ENCODE data around the gene ACTA2.
A peak's percentile ranks its signal among the peaks of the same experiment; 100 is the strongest.
"Not testable (repeated sequence)": the region's sequence is repeated elsewhere in the genome, so short reads cannot be mapped to it uniquely, and the experiment has no call there.

The ACTA2 gene

DNA sequence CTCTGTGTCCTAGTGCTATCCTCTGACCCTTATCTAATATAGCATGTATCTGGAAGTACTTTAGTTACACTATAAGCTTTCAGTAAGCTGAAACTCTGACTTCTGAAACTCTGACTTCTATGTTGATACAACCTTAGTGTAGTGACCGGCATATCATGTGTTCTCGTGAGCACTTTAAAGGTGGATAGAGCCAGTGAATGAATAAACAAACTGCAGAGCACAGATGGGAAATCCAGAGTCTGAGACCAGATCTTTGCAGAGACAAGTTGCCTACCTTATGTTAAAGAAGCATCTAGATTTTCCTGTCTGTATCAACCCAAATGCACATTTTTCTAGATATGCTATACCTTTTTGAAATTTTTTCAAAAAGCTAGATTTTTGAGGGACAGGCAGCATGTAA is 3.5 kb downstream of the ACTA2 start:
- no peak for DNase-seq

DNA sequence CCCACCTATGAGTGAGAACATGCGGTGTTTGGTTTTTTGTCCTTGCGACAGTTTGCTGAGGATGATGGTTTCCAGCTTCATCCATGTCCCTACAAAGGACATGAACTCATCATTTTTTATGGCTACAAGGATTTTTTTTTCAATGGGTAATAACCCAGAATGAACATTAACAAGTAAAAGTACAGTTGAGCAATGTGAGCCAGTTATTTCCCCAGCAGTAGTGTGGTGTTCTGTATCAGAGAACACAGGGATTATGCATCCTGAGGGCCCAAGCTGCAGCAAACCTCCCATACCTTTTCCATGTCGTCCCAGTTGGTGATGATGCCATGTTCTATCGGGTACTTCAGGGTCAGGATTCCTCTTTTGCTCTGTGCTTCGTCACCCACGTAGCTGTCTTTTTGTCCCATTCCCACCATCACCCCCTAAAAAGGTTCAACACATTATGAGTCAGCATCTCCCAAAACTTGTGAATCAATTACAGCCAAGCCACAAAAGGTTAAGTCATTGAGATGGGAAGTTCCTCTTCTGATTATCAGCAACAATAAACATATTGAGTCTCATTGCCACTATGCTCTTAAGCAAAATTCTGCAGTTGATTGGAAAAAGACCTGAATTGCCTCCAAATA is 5.5 kb downstream of the ACTA2 start:
- DNase-seq, result no peak

DNA sequence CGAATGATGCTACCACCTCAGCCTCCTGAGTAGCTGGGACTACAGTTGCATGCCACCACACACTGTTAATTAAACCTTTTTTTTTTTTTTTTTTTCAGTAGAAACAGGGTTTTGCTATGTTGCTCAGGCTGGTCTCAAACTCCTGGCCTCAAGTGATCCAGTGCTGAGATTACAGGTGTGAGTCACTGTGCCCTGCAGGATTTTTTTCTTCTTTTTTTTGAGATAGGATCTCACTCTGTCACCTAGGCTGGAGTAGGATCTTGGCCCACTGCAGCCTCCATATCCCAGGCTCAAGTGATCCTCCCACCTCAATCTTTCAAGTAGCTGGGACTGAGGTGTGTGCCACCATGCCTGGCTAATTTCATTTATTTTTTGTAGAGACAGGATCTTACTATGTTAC is 6.4 kb downstream of the ACTA2 start:
- DNase-seq, result no peak

DNA sequence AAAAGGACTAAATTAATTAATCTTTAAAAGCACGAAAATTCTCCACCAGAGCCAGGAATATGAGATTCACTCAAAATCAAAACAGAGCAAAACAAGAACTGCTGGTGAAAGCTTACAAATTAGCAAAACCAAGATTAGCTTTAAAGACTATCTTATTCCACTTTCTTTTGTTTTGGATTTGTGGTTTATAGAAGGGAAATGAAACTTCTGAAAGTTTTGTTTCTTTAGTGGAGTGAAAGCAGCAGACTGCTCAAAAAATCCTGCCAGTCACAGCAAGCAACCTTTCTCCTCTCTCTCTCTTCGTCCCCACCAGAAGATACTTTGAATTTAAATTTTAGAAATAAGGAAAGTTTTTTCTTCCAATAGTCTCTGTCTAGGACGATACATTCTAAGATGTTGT is 7.8 kb downstream of the ACTA2 start:
- no peak for DNase-seq

DNA sequence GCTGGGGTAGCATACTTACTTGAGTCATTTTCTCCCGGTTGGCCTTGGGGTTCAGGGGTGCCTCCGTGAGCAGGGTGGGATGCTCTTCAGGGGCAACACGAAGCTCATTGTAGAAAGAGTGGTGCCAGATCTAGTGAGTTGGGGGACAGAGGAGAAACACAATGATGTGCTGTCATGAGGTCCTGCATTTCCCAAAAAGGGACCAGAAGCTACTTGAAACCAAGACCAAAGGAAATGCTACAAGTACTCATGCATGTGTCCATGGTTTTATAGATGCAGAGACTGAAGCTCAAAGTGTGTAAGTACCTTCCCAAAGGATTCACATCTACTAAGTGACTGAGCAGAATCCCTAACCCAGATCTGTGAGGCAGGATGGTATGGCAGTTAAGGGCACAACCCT is 8.8 kb downstream of the ACTA2 start:
- DNase-seq, result no peak

DNA sequence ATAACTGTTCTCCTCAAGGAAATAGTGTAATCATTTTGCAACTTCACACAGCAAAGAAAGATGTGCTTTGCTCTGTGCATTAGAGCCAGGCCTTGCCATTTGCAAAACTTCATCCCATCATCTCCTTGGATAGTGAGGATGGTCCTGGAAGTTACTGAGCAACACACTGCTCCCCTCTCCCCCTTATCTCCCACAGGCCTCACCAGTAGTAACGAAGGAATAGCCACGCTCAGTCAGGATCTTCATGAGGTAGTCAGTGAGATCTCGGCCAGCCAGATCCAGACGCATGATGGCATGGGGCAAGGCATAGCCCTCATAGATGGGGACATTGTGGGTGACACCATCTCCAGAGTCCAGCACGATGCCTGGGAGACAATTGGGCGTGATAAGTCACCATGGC is 11.5 kb downstream of the ACTA2 start:
- DNase-seq, result no peak

DNA sequence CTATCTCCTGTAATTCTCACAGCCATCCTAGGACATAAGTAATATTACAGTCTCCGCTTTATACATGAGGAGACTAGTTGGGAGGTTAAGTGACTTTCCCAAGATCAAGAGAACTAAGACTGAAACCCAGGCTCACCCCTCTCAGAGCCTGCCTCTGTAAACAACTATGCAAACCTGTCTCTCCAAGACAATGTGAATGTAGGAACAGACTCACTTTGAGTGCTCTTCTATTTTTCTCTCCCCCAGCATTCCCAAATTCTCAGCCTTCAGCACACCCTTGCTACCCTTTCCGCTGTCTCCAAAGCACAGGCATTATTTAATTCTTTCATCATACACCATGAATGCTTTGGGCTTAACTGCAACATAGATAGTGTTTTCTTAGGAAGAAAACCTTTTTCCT is 13.6 kb downstream of the ACTA2 start:
- no peak for DNase-seq

DNA sequence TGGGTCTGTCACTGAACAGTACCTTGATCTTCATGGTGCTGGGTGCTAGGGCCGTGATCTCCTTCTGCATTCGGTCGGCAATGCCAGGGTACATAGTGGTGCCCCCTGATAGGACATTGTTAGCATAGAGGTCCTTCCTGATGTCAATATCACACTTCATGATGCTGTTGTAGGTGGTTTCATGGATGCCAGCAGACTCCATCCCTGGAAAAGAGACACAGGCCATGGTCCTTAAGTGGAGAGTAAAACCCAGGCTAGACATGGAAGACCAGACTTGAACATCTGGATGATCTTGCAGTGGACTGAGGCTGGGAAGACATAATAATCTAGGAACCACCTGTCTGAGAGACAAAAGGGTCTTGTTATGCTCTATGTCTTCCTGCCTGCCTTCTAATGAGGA is 14.5 kb downstream of the ACTA2 start:
- DNase-seq, result no peak

DNA sequence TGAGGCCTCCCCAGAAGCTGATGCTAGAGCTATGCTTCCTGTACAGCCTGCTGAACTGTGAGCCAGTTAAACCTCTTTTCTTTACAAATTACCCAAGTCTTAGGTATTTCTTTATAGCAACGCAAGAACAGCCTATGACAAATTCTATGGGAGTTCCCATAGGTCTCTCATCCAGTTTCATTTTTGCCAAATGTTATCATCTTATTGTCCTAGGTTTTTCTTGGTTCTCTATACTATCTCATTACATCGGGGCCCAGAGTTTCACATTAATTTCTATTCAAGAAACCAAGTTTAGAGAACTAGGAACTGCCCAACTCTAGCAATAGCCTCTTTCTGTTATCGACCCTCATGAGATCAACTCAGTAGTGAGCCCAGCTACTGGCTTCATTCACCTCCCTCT is 15.9 kb downstream of the ACTA2 start:
- DNase-seq, result no peak

DNA sequence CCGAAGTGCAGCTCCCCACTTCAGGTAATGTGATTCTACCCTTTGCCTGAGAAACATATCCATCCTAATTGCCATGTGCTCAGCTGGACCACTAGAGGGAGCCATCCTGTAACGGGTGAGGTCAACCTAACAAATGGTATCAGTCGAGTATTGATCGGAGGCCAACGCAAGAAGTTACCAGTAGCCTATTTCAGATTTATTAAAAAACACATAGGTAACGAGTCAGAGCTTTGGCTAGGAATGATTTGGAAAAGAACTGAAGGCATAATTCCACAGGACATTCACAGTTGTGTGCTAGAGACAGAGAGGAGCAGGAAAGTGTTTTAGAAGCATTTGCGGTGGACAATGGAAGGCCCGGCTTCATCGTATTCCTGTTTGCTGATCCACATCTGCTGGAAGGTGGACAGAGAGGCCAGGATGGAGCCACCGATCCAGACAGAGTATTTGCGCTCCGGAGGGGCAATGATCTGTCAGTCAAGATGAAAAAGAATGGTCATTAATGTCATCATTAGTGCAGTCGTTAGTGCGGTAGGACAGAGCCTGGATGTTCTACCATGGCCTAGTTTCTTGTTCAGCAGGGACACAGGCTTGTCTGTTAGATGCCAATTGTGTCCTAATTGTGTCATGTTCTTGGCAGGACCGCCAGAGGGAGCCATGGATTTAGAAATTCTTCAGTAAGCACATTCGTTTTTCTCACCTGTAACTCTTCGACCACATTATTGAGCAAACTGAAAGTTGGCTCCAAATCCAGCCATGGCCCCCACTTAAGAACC is 17.5 kb downstream of the ACTA2 start:
- DNase-seq, result peak; percentile 71

DNA sequence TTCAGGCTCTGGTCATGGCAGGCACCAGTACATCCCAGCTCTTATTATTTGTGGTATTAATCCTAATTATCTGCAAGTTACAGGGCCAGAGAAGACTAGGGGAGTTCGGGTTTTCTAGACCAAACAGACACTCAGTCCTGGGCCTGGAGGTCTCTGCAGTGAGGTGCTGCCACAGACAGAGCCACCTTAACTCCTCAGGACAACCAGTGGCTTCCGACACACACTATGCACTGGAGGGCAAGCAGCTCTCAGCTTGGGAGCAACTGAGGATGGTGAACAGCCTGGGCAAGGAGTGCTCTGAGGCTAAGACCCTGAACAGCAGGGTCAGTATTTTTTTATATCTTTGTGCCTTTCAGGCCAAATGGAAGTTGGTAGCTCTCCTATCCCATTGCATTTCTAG is 19.0 kb downstream of the ACTA2 start:
- DNase-seq, result no peak

DNA sequence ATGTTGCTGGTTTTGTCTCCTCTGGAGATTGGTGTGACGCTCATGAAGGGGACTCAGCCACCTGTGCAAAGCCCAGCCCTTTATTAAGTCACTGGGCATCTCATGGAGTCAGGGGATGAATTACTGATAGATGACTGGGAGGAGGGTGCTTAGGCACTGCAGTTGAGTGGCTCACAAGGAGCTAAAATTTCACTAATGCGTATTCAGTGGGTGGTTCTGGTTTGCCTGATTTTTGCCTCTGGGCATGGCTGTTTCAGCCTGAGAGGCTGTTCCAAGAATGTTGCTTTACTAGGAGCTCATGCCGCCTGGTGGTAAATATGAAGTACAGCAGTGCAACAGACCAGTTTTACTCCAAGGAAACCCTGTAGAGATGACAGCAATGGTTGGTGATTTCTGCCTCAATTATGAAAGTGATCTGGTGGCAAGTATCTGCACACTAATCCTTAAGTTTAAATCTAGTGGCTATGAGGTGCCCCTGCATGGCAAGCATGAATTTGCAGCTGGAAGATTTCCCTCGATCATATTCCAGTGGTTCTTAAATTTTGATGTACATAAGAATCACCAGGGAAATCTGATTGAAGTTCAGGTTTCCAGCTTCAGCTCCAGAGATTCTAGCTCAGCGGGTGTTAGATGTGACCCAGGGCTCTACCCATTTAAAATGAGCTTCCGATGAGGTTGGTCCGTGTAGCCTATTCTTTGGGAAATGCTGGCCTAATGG is 19.9 kb downstream of the ACTA2 start:
- DNase-seq, result no peak

DNA sequence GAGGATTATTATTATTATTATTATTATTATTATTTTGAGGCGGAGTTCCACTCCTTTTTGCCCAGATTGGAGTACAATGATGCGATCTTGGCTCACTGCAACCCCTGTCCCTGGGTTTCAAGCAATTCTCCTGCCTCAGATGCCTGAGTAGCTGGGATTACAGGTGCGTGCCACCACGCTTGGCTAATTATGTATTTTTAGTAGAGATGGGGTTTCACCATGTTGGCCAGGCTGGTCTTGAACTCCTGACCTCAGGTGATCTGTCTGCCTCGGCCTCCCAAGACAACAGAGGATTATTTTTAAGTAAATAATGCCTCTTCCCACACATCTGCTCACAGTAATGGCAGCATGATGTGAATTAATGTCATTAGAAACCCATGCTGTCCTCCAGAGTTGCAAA is 20.5 kb downstream of the ACTA2 start:
- not testable (repeated sequence) for DNase-seq

DNA sequence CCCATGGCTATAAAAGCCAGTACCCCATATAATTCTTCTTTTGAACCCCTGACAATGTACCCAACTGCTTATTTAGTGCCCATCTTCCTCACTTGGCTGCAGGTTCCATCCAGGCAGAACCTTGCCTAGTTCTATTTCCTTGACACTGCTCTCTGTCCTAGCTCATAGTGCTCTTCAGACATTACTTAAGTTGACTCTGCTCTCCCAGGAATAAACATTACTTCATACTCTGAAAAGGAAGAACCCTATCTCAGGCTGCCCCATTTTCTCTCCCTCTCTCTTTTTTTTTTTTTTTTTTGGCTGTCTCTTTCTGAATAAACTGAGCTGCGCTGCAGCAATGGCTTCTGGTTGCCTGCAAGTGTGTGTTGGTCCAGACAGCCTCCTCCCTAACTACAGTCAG is 21.0 kb downstream of the ACTA2 start:
- DNase-seq, result no peak

DNA sequence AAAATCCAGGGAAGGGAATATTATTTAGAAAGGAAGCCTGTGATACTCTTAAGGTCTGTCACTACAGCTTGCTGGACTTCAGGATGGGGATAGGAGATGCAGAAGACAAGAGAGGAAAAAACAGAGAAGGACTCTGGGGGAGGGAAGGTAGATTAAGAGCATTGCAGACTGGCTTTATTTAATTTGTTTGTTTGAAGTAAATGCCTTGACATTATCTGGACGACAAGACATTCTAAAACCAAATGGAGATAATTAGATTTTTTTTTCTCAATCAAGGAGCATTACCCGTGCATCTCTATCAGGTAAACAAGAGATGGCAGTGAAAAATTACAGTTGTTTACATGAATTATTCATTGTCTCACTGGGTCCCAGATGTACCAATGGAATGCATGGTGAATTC is 24.3 kb downstream of the ACTA2 start:
- no peak for DNase-seq

DNA sequence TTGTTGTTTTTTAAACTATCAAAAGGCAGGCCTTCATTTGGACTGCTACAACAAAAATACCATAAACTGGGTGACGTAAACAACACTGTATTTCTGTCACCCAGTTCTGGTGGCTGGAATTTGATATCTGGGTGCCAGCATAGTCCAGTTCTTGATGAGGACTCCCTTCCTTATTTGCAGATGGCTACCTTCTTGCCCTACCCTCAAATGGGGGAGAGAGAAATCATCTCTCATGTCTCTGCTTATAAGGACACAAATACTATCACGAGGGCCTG is 25.2 kb downstream of the ACTA2 start:
- DNase-seq, result no peak

DNA sequence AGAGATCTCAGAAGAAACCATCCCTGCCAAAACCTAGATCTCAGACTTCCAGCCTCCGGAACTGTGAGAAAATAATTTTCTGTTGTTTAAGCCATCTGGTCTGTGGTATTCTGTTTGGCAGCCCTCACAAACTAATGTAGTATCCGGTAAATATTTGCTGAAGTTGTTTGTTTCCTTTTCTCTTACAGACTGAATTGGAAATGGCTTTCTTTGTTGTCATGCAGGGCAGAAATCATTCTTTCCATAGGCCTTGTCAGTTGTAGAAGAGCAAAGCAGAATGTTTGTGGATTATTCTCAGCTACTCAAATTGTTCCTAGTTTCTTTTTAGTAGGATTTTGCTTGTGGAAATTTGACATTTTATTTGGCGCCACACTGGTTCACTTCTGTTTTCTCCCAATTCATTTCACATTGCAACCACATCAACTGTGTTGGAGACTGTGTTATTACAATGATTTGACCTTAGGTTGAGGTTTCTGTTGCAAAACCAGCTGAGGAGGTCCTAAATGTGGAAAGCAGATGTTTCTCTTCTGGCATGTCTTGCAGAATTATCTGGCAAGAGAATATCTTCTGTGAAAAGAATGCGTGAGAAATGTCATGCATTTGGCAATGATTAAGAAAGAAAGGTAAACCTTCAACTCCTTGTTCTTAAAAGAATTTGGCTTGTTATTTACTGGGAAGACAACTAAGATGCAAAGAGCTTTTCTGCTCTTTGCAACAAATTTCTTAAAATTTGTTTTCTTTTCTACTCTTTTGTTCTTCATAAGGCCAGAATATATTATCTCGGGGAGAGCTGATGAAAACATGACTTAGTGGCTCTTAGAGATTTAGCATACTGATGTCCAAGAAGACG is 25.8 kb downstream of the ACTA2 start:
- no peak for DNase-seq

DNA sequence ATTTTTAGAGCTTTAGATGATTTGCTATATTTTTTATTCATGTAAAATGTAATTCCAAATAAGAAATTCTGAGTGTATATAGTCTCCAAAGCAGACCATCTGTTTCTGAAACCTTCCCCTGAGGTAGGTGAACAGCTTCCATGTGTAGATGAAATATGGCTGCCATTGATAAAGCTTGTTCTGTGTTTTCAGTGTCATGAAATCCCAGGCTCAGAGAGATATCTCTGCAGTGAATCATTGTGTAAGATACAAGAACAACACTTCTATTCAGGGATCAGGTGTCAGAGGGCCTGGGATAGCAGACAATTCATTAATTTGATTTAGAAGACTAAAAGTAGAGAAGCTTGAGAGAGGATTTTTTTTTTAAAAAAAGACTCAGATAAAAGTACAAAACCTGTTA is 29.1 kb downstream of the ACTA2 start:
- no peak for DNase-seq

DNA sequence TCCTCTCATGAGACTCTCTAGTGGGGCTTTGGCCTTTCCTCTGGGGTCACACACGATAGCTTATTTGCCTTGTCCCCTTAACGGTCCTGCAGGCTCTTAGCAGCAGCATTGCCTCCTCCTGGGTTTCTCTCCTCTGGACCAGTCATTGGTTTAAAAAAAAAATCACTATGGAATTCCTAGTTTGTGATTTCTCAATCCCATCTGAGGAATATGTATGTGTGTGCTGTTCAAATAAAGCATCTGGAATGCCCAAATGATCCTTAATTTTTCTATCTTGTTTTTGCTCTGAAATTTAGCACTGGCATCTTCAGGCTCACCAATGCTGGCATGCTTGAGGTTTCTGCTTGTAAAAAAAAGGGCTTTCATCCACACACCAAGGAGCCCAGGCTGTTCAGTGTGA is 30.5 kb downstream of the ACTA2 start:
- no peak for DNase-seq

DNA sequence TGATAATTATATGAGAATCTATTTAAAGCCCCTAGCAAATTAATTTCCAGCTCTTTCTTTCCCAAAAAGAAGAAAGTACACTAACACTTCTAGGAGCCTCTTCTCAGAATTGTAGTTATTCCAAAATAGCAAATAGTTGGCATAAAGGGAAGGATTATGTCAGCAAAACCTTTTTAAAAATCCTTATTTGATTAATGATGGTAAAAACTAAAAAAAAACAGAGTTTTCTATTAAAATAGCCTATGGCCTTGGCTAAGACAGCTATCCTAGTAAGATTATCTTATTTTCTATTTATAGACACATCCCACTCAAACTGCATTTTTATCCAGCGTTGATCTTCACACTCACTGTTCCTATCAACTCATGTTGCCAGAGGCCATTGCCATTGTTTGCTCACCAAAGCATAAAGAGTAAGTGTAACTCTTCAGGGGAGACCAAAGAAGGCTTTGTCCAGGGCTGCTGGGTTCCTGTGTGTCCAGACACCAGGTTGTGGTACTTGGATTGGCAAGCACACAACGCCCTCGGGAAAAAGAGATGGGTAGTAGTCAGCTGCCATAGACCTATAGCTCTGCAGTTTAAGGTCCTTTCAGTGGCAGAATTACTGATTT is 31.5 kb downstream of the ACTA2 start:
- no peak for DNase-seq

DNA sequence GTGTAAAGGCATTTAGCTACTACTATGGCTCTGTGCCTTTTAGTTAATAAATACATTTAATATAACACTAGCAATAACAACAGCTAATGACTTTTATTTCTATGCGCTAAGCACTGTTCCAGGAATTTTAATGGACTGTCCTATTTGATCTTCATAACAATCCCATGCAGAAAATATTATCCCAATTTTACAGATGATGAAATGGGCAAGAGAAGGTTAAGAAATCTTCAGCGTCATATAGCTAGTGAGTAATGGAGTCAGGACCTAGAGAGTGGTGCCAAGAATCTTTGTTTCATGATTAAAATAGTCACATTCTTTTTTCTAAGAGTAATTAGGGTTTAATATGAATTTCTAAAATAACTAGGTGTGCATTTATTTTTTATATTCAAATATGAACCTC is 32.4 kb downstream of the ACTA2 start:
- DNase-seq, result no peak

DNA sequence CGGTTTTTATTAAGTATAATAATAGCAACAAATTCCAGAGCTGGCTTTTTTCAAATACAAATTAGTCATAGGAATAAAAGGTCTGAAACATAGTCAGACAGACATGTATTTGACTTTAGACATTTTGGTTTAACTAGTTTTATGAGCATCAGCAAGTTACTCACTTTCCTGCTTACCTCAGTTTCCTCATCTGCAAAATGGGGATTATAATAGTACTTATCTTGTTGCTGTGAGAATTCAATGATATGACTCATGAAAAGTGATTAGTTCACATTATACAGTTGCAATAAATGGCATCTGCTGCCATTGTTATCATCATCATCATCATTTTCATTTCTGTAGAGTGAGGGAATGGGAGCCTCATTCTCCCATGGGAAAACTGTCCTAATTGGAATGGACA is 33.5 kb downstream of the ACTA2 start:
- no peak for DNase-seq

DNA sequence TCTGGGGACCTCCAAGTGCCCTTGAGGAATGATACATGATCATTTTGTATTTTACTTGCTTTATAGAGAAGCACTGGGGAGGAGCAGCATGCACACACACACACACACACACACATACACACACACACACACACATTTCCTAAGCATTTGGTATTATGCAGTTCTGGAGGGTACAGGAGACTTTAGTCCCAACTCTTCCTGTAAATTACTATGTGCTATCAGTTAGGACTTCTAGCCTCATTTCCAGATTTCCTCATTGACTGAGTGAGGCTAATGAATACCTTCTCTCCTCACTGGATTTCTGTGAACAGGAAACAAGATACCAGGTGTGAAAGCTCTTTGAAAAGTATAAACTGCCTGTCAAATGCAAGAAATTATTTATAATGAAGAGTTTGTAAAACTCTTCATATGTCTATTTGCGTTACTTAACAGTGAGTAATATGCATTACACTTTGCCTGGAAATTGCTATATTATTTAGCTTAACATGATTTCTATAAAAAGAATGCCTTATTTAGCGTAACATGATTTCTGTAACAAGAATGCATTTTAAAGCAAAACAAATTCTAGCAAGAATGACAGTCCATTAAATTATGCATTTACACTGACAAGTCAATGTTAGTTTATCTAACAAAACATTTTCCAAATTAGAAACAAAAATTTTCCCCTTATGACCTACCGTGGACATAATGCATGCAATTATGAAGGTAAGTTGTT is 34.2 kb downstream of the ACTA2 start:
- DNase-seq, result no peak
